ENCODE measurements around the gene ARHGAP25. TPM values are rescaled to one million over a fixed set of nuclear protein-coding genes. Genes with fewer than 3 reads are reported as not detected.

The ARHGAP25 gene
- total and polyA plus RNA-seq, 10 of the 15 experiments (the other 5 are each of a cell fraction or from before 2014, with no cell fraction given): 0.15 to 1.0 (median 0.46) TPM

DNA sequence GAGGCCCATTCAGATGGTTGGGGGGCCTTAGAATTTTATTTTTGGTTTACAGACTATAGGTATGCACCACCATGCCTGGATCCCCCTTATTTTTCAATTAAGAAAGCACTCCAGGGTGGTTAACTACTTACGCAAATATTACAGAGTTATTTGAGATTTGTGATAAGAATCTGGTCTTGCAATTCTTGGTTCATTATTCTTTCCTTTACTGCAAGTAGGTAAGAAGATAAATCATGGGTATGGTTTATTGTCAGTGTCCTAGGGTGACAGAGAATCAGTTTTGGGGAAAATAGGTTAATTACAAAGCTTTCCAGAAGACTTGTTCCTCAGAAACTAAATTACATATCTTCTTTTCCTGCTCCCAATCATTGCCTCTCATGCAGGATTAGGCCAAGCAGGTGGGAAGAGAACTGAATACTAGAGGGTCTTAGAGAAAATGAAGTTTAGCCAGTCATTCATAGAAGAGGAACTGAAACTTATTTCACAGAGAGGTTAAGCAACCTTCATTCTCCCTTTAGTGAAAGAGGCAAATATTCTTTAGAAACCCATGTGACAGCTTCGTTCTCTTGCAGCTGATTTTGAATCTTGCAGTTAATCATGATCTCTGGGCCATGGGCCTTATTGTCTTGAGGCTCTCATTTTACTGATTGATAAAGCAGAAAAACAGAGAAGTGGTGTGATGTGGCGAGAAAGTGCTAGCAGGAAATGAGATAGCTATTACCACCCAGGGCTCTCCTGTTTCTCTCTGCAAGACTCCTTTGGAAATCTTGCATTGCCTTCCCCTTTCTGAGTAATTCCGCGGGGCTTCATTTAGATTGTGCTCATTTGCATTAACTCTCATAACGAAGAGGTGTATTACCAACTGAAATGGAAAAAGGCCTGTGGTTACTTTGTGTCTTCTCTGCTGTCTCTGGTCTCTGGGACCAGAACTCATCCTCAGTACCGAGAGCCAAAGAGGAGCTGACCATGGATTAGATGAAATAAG is 44.8 kb upstream of the ARHGAP25 start (continued):
- TF ChIP-seq JUND (IDR thresholded peaks at IDR 0.05; ENCODE audit: low read depth, low read length) (peak; percentile 53; the same call in 1 of the 2 replicates), DPF2 (IDR thresholded peaks at IDR 0.05) (peak; percentile 97), ZNF217 (IDR thresholded peaks at IDR 0.05) (peak; percentile 87), ZSCAN29 (IDR thresholded peaks at IDR 0.05) (no peak), ETV6 (conservative IDR thresholded peaks at IDR 0.05 in 1 of 2, IDR thresholded peaks at IDR 0.05 in 1 of 2; ENCODE audit: borderline replicate concordance in 1 of 2, low read depth in 1 of 2) (peak in 1 of 2 experiments; percentile 71; a peak in 1 of 4 replicates), SREBF2 (IDR thresholded peaks at IDR 0.05; ENCODE audit: low read length) (no peak), MTA3 (IDR thresholded peaks at IDR 0.05; ENCODE audit: borderline replicate concordance, low read length) (peak; percentile 58; the same call in 1 of the 2 replicates), IRF4 (IDR thresholded peaks at IDR 0.05; ENCODE audit: low read depth, low read length) (peak; percentile 98), YBX1 (IDR thresholded peaks at IDR 0.05) (no peak), SRF (IDR thresholded peaks at IDR 0.05; ENCODE audit: low read depth in 2 of 2, low read length in 2 of 2) (no peak), RELA (IDR thresholded peaks at IDR 0.05; ENCODE audit: borderline replicate concordance, partially characterized antibody) (peak; percentile 30), SIX5 (IDR thresholded peaks at IDR 0.05; ENCODE audit: low read depth, low read length, severe bottlenecking) (no peak), CHD1 (IDR thresholded peaks at IDR 0.05; ENCODE audit: low read depth, low read length) (no peak)
- TF ChIP-seq, protein P1, sequence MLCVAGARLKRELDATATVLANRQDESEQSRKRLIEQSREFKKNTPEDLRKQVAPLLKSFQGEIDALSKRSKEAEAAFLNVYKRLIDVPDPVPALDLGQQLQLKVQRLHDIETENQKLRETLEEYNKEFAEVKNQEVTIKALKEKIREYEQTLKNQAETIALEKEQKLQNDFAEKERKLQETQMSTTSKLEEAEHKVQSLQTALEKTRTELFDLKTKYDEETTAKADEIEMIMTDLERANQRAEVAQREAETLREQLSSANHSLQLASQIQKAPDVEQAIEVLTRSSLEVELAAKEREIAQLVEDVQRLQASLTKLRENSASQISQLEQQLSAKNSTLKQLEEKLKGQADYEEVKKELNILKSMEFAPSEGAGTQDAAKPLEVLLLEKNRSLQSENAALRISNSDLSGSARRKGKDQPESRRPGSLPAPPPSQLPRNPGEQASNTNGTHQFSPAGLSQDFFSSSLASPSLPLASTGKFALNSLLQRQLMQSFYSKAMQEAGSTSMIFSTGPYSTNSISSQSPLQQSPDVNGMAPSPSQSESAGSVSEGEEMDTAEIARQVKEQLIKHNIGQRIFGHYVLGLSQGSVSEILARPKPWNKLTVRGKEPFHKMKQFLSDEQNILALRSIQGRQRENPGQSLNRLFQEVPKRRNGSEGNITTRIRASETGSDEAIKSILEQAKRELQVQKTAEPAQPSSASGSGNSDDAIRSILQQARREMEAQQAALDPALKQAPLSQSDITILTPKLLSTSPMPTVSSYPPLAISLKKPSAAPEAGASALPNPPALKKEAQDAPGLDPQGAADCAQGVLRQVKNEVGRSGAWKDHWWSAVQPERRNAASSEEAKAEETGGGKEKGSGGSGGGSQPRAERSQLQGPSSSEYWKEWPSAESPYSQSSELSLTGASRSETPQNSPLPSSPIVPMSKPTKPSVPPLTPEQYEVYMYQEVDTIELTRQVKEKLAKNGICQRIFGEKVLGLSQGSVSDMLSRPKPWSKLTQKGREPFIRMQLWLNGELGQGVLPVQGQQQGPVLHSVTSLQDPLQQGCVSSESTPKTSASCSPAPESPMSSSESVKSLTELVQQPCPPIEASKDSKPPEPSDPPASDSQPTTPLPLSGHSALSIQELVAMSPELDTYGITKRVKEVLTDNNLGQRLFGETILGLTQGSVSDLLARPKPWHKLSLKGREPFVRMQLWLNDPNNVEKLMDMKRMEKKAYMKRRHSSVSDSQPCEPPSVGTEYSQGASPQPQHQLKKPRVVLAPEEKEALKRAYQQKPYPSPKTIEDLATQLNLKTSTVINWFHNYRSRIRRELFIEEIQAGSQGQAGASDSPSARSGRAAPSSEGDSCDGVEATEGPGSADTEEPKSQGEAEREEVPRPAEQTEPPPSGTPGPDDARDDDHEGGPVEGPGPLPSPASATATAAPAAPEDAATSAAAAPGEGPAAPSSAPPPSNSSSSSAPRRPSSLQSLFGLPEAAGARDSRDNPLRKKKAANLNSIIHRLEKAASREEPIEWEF (IDR thresholded peaks at IDR 0.05; ENCODE audit: insufficient replicate concordance, low read depth, low read length): peak; percentile 71
- TF ChIP-seq, protein P2, sequence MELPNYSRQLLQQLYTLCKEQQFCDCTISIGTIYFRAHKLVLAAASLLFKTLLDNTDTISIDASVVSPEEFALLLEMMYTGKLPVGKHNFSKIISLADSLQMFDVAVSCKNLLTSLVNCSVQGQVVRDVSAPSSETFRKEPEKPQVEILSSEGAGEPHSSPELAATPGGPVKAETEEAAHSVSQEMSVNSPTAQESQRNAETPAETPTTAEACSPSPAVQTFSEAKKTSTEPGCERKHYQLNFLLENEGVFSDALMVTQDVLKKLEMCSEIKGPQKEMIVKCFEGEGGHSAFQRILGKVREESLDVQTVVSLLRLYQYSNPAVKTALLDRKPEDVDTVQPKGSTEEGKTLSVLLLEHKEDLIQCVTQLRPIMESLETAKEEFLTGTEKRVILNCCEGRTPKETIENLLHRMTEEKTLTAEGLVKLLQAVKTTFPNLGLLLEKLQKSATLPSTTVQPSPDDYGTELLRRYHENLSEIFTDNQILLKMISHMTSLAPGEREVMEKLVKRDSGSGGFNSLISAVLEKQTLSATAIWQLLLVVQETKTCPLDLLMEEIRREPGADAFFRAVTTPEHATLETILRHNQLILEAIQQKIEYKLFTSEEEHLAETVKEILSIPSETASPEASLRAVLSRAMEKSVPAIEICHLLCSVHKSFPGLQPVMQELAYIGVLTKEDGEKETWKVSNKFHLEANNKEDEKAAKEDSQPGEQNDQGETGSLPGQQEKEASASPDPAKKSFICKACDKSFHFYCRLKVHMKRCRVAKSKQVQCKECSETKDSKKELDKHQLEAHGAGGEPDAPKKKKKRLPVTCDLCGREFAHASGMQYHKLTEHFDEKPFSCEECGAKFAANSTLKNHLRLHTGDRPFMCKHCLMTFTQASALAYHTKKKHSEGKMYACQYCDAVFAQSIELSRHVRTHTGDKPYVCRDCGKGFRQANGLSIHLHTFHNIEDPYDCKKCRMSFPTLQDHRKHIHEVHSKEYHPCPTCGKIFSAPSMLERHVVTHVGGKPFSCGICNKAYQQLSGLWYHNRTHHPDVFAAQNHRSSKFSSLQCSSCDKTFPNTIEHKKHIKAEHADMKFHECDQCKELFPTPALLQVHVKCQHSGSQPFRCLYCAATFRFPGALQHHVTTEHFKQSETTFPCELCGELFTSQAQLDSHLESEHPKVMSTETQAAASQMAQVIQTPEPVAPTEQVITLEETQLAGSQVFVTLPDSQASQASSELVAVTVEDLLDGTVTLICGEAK (IDR thresholded peaks at IDR 0.05; ENCODE audit: borderline replicate concordance): no peak
- TF ChIP-seq, protein P3, sequence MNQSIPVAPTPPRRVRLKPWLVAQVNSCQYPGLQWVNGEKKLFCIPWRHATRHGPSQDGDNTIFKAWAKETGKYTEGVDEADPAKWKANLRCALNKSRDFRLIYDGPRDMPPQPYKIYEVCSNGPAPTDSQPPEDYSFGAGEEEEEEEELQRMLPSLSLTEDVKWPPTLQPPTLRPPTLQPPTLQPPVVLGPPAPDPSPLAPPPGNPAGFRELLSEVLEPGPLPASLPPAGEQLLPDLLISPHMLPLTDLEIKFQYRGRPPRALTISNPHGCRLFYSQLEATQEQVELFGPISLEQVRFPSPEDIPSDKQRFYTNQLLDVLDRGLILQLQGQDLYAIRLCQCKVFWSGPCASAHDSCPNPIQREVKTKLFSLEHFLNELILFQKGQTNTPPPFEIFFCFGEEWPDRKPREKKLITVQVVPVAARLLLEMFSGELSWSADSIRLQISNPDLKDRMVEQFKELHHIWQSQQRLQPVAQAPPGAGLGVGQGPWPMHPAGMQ (IDR thresholded peaks at IDR 0.05; ENCODE audit: borderline replicate concordance): no peak

All from GM12878 (cell line).